ENCODE data around the gene RSAD1.

RSAD1 gene

DNA sequence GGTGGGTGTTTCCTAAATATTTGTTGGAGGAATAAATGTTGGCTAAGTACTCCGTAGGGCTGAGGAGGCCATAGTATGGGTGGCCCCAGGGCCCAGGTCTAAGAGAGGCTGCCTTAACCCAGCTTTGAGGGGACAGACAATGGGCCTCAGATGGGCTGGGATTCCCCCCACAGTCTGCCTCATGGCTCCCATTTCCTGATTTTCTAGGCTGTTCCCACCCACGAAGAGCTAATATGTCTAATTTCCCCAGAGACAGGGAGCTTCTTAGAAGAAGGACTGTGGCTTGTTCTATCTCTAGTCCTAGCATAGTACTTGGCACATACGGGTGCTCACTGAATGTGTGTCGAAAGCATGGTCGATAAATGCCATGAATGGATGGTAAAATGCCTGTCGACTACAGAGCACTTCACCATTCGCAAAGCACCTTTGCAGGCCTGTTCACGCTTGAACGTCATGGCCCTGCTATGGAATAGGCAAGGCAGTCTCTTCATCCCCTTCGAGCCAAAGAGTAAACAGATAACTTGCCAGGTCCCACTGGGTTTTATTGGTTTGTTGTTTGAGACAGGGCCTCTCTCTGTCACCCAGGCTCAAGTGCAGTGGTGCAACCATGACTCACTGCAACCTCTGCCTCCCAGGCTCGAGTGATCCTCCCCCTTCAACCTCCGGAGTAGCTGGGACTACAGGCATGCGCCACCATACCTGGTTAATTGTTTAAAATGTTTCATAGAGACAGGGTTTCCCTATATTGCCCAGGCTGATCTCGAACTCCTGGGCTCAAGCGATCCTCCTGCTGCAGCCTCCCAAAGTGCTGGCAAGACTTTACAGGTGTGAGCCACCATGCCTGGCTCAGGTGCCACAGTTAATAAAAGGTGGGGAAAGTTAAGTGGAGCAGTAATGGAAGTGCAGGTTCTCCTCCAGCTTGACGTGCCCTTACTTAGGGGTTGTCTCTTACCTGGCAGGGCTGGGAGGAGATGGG, 19.7 kb upstream of the RSAD1 start:
- DNase-seq: no peak

DNA sequence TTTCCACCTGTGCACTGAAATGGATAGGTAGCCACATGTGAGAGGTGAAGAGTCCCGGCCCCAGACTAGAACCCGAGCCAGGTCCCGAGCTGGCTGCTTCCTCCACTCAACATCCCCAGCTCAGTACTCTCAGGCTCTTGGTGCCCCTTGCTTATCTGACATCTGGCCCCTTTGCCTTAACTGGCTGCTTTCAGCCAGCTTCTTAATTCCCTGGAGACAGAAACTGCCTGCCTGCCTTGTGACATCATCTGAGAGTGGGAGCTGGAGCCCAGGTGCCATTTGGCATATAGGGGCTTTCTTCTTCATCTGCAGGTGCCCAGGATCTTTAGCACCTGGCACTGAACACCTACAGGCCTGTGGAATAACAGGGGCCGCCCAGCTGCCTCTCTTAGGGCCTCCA, 18.9 kb upstream of the RSAD1 start:
- no peak for DNase-seq

DNA sequence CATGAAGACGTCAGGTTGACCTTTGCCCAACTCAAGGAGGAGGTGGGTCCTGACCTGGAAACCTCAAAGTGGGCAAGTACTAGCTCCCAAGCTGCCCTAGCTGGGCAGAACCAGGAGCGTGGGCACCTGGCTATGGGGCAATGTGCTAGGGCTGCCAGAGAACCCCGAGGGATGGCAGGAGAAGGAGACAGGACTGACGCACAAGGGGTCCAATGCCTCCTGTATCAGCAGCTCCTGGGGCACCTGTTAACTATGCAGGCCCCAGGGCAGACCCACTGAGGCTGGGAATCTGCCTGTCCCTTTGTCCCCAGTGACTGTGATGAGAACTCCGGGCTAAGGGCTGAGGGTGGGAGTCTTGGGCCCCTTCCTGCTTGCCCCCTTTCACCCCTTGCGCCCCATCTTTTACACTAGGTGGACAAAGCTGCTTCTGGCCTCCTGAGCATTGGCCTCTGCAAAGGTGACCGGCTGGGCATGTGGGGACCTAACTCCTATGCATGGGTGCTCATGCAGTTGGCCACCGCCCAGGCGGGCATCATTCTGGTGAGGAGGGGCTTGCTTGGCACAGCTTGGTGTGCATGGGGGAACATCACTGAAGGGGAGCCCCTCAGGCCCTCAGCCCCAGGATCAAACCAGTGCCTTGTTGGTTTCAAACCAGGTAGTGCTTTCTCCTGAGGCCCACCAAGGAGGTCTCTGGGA, 17.7 kb upstream of the RSAD1 start:
- DNase-seq: no peak

DNA sequence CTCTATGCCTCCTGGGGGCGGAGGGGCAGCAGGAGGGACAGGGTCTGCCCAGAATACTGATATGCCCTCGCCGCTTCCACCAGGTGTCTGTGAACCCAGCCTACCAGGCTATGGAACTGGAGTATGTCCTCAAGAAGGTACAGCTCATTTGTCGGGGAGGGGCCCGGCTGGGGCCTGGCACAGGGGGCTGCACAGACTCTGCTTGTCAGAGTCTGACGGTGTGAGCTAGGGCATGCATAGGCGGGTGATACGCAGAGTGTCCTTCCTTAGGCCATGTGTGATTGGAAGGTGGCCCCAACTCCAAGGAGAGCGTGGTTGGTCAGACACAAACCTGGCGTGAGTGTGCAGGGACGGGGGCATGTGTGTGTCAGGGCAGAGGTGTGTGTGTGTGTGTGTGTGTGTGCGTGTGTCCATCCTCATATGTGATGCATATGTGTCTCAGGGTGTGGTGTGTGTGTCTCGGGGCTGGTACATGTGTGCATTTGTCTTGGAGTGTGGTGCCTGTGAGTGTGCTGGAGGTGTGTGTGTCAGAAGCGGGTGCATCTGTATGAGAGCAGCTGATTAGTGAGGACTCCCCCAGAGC, 17.0 kb upstream of the RSAD1 start:
- DNase-seq: no peak

DNA sequence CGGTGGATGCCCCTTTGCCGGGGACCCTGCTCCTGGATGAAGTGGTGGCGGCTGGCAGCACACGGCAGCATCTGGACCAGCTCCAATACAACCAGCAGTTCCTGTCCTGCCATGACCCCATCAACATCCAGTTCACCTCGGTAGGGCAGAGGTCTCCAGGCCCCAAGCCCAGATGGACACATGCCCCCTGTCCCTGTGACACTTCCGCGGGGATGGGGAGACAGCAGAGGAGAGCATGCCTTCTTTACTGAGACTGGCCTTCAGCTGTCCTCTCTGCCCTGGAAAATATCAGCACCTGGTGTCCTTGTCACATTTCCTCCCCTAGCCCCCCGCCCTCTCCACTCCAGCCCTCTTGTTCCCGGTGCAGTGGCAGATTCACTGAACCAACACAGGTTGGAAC, 16.2 kb upstream of the RSAD1 start:
- no peak for DNase-seq

DNA sequence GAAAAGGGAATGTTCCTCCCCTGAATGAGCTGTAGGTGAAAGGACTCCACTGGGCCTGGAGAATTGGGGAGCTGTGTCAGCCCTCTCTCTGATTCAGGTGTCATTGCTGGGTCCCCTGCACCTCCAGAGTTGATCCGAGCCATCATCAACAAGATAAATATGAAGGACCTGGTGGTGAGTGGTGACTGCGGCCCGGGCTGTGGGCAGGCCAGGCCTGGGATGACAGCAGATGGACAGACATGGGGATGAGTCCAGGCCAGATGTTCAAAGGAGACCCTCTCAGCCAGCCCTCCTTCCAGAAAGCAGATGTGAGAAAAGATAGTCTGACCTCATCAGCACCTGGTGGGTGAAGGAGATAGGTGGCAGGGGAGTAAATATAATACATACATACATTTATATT, 14.5 kb upstream of the RSAD1 start:
- no peak for DNase-seq

DNA sequence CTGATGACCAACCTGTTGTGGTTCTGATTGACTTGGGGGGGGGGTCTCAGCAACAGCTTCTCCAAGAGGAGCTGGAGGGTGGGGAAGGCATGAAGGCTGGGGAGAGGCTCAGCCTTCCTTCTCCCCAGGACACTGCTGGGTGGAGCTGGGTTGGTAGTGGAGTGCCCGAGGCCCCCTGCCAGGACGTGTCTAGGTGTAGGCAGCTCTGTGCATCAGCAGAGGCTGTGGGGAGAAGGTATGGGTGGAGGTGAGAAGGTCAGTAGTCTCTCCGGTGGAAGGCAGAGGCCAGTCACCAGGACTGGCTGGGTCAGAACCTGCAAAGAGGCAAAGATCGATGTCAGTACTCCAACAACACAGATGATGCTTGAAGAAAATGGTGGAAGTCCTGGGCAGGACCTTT, 13.9 kb upstream of the RSAD1 start:
- no peak for DNase-seq

DNA sequence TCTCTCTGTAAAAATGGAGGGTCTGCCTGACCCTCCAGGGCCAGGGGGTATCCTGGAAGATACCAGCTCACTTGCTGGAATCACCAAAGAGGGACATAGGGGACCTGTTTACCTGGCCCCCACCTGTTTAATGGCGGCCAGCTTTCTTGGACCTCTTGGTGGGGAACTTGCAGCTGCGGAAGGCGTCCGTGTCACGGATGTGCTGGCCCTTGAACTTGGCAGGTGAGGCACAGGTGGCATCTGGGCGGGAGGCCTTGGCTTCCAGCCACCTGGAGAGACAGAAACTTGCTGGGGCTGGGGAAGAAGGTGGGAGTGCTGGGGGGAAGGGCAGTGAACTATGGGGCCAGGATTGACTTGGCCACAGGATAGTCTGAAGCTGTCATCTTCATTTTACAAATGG, 13.5 kb upstream of the RSAD1 start:
- DNase-seq: no peak

DNA sequence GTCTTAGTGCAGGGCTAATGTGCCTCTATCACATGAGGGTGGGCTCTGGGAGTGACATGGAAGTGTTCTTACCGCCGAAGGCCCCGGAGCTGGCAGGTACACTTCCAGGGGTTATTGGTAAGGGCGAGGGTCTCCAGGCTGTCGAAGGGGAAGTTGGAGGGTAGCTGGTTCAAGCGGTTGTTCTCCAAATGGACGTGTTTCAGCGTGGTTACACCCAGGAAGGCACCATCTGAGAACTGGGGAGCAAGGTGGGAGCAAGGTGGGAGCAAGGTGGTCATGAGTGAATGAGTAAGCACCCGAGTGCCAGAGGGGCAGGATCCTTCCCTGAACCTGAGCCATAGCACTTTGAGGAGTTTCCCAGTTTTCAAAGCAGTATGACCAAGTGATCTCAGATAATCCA, 13.0 kb upstream of the RSAD1 start:
- DNase-seq: no peak

DNA sequence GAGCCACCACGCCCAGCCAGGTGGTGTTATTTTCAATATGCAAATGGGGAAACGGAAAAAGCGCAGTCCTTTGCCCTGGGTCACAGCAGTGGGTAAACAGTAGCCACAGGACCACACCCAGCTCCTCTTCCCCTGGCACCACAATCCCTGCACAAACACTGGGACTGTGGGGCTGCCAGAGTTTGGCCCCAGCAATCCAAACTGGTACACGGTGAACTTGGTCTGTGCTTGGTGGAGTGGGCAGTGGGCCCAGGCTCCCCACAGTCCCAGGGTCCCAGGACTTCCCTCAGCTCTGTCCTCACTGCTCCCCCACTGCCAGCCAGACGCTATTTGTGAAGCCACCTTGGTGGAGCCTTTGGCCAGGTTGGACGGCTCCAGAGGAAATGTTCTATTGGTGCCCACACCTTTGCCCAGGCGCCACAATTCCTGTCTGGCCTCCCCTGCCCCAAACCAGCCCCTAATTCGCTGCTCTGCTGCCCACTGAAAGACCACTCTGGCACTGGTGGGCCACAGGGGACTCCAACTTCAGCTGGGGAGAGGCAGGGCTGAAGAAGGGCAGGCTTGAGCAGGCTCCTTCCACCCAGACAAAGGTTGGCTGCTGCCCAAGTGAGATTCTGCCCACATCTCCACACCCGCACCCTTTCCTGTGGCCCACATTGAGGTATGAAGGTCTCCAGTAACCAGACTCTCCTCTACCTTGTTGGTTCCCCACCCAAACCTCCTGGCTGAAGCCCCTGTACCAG, 12.1 kb upstream of the RSAD1 start:
- DNase-seq: no peak

DNA sequence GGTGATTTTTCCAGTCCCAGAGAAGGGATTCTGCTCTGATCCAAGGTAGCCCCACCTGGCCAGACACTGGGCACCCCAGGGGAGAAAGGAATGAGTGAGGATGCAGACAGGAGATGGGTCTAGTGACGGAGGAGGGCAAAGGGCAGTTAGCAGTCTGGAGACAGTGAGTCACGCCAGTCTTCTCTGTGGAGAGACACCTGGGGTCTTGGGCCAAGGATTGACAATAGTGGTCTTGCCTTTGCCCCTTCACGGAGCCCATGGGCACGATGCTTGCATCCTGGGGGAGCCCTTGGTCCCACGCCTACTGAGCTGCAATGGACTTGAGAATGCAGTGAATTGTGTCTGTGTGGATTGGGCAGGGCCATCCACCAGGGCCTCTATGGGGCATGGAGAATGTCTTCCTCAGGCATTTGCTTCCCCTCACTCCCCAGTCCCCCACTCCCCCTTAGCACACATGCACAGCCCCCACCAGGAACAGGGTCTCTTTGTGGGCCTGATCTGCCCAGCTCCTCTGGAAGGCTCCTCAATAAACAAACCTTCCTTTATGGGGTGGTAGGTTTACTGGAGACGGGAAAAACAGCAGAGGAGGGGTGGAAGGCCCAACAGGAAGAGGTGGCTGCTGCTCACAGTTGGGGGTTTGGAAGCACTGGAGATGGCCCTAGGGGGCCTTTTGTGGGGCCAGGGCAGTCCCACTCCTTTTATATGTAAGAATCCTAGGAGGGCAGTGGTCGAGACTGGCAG, 11.4 kb upstream of the RSAD1 start:
- DNase-seq: no peak

DNA sequence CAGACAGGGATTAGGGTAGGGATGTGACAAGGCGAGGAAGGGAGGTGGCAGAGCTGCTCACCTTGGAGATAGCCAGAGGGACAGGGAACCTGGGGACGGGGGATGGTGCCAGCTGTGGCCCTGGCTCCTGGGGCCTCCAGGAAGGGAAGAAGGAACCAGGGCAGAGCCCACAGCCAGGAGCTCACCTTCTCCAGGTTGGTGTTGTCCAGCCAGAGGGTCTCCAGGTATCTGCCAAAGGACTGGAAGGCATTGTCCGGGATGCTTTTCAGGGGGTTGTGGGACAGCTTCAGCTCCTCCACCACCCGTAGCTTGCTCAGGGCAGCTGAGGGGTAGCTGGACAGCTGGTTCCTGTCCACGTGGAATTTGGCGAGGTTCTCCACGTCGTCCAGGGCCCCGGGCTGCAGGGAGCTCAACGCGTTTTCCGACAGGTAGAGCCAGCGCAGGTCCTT, 10.8 kb upstream of the RSAD1 start:
- no peak for DNase-seq

DNA sequence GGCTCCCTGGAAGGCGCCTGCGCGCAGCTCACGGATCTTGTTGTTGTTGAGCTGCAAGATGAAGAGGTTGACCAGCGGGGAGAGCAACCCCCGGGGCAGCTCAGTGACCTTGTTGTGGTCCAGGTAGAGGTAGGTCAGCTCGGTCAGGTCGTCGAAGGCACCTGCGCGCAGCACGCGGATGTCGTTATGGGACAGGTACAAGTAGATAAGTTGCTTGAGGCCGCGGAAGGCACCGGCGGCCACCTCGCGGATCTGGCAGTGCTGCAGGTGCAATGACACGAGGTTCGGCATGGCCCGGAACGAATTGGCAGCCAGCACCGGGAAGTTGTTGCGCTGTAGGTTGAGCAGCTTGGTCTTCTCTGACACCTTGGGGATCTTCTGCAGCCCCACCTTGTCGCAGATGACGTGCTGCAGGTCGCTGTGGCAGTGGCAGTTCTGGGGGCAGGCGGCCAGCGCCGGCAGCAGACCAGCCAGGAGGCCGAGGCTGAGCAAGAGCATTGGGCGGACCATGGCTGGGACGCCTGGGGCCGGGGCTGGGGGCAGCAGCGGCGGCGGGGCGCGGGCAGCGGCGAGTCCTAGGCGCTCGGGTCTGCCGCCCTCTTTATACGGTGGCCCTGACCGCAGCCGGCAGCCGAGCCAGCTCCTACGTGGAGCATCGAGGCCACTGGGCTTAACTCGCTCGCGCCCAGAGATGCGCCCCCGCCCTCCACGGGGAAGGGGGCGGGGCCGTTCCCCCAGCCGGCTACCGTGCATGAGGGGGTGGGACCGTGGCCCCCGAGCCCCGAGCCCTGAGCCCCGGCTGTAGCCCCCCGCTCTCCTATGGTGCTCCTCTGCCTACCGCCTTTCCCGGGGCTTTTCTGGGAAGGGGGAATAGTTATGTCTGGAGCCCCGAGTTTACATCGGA, 10.1 kb upstream of the RSAD1 start, which contains the start of gene CHAD:
CHAD (minus strand) TSS at position 577 of the 904 bp plus-strand sequence; CDS start at position 510, 67 bp downstream.
- DNase-seq: no peak

DNA sequence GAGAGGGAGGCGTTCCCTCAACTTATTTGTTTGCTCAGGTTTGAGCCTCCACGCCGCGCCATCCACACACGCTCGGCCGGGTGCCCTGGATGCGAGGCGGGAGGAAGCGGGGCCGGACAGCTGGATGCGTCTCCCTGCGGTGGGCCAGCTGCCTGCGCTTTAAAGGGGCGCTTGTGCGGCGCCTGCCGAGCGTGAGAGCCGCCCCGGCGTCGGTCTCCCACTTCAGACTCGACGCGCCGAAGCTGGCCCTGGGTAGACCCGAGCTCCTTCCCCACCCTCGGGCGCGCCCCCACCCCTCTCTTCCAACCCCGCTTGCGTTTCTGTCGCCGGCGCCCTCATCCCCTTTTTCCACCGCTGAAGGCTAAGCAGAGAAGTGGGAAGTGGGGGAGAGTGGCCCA, 9.5 kb upstream of the RSAD1 start:
- no peak for DNase-seq

DNA sequence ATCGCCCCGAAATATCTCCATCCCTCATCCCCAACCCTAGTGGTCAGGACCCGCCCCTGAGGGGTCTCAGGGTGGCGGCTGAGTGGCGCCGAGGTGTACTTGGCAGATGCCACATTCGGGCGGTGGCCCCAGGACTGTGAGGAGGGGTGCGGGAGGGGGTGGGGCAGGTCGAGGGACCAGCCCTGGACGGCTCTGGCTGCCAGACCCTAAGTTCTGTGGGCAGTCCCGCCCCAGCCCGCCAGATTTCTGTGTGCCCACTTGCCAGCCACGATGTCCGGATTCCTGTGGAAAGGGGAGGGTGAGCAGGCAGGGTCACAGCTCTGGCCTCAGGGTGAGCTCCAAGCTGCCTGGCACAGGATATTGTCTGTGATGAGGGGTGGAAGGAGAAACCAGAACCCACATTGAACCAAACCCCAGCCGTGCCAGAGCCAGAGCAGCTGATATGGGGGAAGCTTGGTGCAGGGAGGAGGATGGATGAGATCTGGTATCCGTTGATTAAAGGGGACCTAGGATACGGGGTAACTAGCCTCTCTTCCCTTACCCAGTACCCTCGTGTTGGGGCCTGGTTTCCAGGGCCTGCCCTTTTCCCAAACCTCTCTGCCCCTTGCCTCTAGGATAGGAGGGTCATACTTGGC, 8.9 kb upstream of the RSAD1 start:
- DNase-seq: no peak

DNA sequence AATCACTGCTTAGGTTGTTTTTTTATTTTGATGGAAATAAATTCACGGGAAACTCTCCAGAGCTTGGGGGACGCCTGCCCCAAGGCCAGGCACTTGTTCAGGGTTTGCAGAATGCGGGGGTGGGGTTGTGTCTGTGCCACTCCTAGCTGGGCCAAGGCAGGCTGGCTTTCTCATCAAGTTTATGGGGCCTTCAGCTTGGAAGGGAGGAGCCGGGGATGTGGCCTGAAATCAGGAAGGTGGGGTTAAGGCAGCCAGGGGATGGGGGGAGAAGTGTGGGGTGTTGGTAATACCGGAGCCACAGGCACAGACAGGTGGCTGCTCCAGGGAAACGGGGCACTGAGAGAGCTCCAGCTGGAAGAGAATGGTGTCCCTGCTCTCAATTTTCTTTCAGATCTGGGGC, 8.2 kb upstream of the RSAD1 start:
- DNase-seq: no peak

DNA sequence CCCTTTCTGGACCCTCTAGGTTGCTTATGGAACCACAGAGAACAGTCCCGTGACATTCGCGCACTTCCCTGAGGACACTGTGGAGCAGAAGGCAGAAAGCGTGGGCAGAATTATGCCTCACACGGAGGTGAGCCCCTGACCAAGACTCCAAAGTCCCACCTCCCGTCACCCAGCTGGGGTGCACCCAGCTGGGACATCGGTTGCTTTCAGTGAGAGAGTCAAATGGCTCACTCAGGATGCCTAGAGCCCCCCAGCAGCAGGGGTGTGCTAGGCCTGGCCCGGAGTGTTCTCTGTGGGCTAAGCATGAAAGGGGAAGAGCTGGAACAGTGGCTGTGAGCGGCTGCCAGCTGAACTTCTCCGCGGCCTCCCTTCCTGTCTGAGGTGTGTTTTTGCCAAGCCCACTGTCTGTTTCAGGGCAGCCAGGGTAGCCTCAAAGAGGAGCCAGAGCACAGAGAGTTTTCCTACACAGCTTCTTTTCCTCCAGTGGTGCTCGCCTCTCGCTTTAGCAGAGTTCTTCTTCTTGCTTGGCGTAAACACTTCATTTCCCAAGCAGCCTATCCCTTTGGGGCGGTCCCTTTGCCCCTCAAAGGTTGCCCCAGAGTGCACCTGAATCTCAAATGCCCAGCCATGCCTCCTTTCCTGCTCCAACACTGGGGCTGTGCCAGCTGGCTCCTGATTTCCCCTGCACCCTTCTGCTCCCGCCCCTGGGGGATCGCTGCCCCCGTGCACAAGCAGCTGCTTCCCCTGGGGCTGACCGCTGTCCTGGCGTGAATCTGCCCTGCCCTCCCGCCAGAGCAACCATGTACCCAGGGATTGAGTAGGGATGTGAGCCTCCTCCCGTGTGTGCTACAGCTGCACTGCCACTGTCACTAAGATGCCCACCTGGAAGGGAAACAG, 7.4 kb upstream of the RSAD1 start:
- DNase-seq: no peak

DNA sequence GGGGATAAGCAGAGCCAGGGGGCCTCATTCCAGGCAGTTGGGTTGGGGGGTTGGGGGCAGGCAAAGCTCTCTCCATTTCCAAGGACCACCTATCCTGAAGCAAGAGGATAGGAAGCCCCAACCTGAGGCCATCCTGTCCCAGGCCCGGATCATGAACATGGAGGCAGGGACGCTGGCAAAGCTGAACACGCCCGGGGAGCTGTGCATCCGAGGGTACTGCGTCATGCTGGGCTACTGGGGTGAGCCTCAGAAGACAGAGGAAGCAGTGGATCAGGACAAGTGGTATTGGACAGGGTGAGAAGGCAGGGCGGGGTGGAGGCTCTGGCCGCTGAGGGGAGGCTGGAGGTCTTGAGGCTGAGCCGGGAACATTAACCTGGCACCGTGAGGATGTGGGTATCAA, 6.4 kb upstream of the RSAD1 start:
- DNase-seq: no peak

DNA sequence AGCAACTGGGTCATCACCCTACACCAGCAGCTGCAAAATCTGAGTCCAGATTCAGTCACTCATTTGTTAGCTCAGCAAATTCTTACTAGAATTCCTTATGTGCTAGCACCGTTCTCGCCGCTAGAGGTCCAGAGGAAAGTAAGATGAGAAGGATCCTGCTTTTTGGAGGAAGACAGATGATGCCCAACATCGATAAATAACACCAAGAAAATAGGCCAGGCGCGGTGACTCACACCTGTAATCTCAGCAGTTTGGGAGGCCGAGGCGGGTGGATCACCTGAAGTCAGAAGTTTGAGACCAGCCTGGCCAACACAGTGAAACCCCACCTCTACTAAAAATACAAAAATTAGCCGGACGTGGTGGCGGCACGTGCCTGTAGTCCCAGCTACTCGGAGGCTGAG, 5.9 kb upstream of the RSAD1 start:
- DNase-seq: peak; percentile 51

DNA sequence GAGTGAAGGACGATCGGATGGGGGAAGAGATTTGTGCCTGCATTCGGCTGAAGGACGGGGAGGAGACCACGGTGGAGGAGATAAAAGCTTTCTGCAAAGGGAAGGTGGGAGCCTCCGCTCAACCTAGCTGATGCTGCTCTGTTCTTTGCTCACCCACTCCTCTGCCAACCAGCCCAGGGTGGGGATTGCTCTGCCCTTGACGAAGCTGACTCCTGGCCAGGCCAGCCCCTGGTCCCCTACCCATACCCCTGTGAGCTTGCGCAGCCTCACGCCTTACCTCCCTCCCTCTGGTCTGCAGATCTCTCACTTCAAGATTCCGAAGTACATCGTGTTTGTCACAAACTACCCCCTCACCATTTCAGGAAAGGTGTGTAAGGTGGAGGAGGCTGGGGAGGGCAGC, 4.8 kb upstream of the RSAD1 start:
- no peak for DNase-seq
